Right lung (tissue), 5 donors: ENCODE results near the gene ABI3BP. TPM values are rescaled to one million over a fixed set of nuclear protein-coding genes. Genes with fewer than 3 reads are reported as not detected.

Experiments
- DNase-seq, 2 donors: peaks; one replicate each; pipeline ENCODE4 v3.0.0-alpha.2; 2013
- polyA plus RNA-seq, 5 donors: library from polyadenylated mRNA; unstranded; fragments of 120-200 nt; gene quantifications; one replicate each; pipeline versions ENCODE4 v1.2.1 to v1.2.3, GENCODE V29; 2013; ENCODE audit warnings: inconsistent platforms in 1 of 5, low replicate concordance in 1 of 5; ENCODE audit not compliant: insufficient read length in 5 of 5, insufficient read depth in 1 of 5

ABI3BP gene
- polyA plus RNA-seq, 5 donors, result 66.0 to 117 (median 88.4) TPM

DNA sequence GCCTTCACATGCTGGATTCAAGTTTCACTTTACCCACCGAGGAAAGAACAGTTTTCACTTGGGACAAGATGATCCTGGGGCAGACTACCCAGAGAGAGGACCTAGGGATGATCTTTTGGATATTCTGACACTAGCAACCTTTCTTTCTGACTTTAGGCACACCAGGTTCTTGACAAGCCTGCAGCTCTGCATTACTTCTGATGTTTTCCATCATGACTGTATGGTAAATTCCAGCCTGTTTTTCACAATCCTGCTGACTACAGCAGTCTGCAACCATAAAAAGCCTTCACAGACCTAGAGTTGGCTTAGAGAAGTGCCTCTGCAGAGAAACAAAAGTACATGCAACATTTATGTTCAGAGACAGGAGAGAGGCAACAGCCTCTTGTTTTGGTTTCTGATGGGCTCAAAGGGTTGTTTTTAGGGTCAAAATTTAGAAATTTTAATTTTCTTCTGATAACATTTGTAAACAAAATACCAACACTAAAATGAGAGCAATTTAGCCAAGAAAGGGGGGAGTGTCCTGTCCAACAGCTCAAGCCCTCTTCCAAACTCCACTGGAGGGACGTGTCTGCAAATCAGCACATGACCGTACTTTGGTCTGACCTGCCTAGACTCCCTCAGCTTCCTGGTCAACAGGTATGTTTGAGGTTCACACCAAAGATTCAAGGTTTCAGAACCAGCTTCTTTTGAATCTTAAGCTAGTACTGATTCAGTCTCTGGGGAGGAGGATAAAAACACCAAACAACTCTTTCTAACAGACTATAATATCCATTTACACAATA is 799 bp downstream of the ABI3BP start:
- DNase-seq, result peak; percentile 72 to 75

DNA sequence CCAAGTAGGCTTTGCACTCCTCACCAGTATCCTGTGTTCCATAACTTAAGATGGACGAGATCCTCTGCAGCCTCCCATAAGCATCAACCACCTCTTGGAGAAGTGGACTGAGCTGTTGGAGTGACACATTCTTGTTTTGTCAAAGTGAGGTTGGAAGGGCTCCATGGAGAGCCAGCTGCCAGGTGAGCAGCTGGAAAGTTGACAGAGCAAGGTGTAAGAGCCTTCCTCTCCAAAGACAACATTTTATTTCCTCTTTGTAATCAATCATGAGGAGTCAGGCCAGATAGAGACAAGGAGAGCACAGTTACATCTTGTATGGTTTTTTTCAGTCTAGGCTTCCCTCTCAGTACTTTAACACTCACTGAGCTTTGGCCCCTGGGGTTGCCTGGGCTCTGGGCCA is 5.1 kb downstream of the ABI3BP start:
- DNase-seq, result no peak

DNA sequence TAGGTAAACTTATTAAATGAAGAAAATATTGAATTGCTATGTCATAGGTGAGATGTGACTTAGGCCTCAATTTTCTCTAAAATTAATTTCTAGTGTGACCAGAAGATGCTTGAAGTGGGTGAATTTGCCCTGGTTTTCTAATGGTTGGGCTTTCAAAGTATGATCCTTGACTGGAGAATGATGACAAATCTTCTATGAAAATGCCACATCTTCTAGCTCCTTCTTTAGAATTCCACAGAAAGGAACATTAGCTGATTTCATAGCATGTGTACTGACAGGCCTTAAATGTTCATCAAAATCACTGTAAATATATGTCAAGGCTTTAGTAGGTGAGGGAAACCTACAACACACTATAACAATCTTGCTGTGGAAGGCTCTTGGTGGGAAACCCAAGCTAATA is 8.9 kb downstream of the ABI3BP start:
- no peak for DNase-seq

DNA sequence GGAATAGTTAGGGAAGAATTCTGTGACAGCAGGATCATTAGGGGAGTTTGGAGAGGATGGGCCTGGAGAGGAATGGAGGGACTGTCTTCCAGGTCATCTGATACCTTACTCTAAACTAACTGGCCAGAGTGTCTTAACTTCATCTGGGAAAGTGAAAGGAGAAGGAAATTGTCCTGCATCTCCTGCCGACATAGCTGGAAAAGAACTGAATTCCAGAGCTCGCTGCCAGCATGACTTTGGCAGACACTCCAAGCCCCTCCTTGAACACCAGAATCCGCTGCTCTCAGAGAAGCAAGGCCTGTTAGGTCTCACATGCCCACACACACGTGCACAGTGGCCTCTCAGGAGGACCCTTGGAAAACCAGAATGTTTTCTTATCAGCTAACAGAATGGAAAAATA is 10.5 kb downstream of the ABI3BP start:
- DNase-seq, result peak in 1 of 2 donors; percentile 55

DNA sequence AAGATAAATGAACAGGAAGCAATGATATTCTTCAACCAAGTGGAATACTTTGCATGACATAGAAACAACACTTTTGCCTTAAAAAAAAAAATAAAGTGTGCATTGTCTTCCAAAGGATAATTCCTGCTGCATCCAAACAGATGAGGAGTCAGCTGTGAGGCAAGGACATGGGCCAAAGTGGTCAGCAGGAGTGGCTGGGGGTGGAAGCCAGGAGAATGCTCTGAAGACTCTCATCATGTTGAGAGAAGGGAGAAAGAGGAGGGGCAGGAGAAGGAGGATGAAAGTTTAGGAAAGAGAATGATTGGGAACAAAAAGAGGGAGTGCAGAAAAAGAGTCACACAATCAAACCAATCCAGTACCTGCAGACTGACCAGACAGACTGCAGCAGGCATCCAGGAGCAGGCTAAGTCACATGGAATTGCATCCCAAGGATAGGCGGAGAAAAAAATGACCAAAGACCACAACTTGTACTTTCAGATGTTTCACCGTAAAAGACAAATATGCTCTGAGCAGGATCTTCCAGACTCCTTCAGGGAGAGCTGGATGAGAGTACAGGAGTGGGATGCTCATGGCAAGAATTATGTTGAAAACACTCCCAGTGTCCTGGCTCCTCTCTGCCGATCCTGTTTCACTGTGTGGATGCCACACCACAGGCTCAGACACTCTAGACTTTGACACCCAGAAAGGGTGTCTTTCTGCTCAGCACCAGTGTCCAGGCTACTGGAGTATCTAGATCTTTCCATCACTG is 11.9 kb downstream of the ABI3BP start:
- no peak for DNase-seq

DNA sequence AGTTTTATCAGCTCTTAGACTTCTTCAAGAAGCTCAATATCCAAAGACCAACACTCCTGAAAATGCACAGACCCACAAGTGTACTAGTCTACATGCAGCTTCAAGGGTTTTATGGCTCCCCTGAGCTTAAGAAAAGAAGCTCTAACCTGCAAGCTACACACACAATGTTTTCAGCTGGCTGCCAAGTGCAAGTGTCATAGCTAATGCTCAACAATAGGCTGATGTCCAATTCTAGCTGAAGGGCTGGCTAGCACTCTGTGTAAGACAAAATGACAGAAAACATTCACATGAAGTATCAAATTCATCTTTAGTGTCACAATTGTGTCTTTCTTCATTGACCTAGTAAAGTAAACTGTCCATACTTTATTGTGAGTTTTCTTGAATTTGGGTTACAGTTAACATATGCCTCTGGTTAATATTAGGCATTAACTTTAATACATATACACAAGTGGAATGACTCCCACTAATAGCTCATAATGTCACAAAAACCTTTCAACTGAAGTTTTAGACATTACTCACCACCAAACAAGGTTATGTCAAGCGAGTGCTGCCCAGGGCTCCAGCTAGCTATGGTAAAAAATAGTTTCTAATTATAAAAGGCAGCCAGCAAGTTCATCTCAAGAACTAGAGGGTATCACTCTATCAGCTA is 15.1 kb downstream of the ABI3BP start:
- no peak for DNase-seq

DNA sequence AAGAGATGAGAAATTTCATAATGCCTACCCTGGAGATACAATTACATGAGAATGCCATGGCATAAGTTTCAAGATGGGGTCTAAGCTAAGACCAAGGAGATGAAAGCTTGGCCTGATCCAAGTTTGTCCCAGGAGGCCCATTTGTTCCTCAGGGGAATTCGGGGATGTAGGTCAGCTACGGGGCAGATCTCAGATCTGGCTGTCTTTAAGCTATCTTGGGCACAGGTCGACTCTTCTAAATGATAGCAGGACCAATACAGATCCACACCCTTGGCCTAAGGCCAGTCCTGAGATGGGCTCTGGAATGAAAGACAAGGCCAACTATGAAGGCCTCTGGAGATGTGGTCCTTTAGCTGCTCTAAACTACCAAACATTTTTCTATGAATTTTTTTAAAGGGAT is 16.6 kb downstream of the ABI3BP start:
- DNase-seq, result no peak

DNA sequence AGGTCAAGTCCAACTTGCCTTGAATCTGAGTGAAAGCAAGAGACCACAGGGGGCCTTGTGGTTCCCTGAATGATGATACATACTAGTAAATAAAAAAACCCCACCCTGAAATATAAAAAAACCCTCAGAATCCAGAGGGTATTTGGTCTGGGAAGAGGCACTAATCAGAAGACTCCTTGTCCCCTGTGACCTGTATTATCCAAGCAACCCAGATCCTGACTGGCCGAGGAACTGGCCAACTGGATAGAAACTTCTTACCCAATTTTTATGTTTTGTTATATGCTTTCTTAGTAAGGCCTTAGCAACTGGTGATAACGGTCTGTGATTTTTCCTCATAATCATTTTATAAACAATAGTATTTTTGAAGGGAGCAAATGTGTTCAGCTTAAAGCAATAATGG is 17.5 kb downstream of the ABI3BP start:
- no peak for DNase-seq

DNA sequence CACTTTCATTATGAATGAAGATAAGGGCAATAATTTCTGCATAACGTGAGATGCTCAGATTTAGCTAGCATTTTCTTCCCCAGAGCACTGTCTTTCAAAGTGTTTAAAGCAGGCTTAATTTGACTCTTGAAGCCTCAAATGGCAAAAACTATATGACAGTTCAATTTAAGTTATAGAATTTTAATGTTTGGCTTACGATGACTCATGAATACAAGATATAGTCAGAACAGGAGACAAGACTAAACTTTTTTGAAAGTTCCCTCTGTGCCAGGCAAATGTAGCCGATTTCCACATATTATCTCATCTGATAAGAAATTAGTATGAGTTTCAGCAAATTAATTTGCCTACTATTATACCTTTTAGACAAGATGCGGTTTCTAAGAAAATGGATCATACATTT is 19.6 kb downstream of the ABI3BP start:
- DNase-seq, result no peak

DNA sequence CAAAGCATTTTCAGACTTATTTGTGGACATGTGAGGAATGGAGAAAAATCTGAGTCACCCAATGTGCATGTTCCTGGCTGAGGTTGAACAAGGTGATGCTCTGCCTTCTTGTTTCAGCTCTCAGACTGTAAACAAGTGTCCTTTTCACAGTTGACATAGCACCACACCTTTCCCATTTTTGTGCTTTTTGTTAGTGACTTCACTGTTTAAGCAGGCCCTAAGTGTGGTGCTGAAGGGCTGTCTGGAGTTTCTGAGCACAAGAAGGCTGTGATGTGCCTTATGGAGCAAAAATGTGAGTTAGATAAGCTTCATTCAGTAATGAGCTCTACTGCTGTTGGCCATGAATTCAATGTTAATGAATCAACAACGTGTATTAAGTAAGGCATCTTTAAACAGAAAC is 20.4 kb downstream of the ABI3BP start:
- DNase-seq, result no peak

DNA sequence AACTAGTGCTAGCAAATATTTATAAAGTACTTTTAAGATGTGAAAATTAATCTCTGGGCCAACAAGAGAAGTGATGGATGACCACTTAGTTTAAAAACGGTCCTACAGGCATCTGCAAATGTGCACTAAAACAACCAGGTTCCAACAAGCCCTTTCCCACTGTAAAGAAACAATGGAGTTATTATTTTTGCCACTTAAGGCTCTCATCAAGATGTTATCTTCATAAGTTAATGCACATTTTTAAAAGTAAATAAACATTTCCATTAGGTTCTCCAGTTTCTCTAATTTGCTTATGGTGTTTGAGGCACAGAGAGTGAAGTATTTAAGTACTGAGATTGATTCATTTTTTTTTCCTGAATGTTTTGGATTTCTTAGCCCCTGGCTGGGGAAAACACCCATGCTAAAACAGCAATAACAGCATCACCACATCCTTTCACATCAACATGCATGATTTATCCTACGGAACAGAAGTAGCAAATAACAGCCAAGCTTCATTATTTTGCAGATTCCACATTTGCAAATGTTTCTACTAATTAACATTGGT is 20.8 kb downstream of the ABI3BP start:
- no peak for DNase-seq

DNA sequence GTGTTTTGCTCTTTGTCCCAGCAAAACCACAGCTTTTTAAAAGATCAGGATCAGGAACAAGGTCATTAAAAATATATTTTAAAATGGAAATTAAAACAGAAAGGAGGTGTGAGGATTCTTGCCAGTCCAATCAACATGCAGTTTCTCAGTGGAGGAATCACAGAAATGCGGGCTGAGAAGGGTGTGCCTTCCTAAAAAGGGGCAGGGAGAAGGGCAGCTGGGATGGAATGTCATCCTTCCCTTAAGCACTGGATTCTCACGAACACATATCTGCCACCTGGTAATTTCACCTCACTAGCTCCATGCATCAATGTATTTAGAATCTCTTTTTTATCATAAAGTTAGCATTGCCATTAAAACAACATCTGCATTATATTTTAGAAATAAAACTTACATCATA is 21.4 kb downstream of the ABI3BP start:
- no peak for DNase-seq

DNA sequence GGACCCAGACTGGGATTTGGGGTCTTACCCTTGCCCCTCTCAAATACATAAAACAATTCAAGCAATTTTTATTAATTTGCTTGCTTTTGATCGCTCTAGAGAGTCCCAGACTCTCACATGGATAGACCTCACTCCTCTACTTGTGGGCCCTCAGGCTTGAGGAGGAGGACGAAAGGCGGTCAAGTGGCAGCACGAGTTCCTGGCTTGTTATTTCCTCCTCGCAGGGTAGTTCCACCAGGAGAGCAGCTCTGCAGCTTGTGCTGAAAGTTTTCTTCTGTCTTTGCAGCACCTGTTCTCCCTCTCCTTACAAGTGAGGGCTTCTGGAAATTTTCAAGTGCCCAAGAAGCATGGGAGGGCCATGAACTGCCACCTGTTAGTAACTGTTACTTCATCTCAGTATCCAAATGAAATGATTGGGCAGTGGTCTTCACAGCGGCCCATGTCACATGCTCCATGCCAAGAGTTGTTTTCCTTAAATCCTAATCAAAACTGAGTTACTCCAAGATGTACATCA is 22.7 kb downstream of the ABI3BP start:
- no peak for DNase-seq

DNA sequence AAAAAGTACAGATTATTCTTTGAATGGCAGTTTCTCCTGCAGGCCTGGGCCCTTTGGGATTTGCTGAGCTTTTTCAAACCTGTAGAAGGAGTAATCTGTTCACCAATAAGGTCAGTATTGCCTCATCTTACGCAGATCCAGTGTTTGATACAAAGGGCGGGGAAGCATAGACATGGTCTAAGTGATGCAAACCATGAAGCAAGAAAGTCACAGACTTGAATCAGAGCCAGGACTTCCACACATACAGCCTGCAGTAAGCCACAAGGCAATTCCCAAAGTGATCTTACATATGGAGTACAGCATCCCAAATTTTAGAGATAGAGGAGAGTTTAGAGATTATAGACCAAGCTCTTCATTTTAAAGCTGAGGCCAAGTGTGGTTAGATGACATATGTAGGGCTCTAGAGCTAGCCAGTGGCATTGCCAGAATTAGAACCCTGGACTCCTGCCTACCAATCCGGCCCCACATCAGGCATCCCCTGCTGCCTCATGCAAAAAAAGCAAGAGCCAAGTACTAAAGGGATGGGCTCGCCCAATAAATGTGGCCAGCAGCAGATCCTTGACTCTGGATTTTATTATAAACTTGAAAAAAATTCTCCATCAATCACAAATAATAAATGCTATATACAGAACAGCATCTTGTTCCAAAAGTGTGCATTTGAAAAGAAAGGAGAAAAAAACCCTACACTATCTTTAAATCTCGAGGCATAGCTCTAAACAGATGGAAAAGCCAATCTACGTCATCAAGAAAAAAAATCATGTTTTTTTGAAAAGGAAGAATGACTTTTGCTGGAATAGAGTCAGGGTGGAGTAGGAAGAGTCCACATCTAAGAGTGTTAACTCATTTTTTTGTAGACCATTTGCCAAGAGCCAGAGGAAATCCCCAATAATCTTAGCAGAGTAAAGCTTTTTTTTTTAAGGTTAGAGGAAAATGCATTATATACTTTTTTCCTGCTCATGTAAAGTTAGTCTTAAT is 24.0 kb downstream of the ABI3BP start:
- DNase-seq, result no peak

DNA sequence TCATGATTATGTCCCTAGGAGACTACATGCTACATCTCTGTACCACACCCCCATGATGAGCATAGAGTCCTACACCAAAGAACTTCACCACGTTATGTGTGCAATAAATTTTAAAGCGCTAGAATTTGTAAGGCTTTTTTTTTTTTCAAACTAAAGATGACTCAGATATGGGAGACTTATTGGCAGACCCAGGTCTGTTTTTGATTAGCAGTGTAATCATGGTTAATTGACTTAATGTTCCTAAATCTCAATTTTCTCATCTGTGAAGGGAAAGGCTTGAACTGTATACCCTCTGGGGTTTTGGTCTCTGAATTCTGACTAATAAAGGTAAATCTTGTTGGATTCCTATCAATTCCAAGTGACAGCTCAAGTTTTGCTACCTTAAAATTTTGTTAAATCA is 26.4 kb downstream of the ABI3BP start:
- no peak for DNase-seq

DNA sequence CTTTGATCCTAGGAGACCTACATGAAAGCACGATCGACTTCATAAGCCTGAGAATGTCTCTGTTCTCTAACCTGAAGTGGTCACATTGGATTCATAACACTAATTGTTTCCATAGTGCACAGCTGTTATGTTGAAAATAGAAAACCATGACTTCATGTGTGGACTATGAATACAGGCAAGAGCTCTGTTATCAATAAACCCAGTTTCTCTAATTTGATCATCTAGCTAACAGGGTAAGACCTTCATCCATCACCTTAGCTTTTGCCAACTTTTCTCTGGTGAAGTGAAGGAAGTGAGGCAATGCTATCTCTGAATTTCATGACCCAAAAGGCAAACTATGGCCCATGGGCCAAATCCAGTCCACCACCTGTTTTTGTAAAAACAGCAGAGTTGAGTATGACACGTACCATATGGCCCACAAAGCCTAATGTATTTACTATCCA is 27.2 kb downstream of the ABI3BP start:
- DNase-seq, result peak; percentile 89

DNA sequence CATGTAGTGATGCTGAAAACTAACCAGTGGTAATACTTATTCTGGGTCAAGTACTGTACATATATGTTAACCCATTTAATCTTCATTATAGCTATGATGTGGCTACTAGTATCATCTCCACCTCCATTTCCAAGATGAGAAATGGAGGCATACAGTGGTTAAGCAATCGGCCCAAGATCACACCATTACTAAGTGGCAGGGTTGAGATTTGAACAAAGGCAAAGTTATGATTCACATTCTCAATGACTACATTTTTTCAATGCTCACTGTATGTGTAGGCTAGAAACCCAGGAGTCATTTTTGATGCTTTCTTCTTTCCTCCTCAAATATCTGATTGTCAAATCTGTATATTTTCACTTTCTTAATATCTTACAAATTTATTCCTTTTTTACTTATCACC is 30.2 kb downstream of the ABI3BP start:
- DNase-seq, result no peak

DNA sequence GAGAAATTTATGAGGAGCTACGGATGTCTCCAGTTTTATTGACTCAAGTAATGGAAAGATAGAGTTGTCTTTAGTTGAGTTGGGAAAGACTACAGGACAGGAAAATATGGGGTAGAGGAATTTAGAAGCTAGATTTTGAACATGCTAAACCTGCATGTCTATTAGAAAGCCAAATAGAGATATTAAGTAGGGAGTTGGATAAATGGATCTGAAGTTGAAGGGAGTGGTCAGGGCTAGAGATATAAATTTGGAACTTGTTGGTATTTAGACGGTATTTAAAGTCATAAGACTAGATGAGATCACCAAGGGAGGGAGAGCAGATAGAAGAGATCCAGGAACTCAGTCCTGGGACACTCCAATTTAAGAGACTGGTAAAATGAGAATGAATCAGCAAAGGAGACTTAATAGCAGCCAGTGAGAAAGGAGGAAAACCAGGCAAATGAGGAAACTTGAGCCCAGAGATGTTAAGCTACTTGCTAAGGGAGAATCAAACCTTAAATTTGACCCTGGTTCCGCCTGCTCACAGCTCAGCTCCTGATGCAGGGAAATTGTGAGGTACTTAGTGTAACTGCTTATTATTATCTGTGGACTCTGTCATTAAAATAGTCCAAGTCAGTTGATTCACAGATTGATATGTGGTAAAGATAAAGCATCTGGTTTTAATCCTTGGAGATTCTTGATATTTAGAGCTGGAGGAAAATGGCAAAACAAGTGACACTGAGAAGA is 35.8 kb downstream of the ABI3BP start:
- no peak for DNase-seq

DNA sequence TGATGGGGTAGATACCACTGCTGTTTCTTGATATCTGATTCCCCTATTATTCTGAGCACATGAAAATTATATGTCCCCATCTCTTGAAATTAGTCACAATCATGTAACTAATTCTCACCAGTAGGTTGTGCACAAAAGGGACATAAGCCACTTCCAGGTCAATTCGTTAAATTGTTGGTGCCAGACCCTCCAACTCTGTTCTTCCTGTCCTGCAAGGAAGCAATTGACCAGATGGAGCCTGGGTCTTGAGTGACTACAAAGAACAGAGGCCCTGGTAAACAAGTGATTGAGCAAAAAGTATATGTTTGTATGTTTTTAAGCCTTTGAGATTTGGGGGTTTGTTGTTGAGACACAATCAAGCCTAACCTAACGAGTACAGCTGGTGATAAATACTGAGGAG is 36.9 kb downstream of the ABI3BP start:
- DNase-seq, result no peak

DNA sequence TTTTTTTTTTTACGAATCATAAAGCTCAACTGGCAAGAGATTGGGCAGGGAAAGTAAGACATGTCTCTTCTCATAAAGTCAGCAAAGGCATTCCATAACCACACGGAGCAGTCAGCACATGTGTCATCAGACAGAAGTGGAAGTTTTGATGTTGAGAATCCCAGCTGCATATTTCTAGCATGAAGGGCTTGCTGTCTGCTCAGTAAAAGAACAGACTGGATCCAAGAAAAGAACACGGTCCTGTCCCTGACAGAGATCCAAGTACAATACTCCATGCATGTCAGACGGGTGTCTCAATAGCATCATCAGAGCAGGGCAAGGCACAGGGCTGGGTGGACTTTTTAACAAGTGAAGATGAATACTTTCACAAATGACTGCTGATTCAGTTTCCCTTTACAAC is 38.2 kb downstream of the ABI3BP start:
- DNase-seq, result no peak
